GM12865 (cell line): ENCODE data around the gene HLA-DMB.

Experiments used
- DNase-seq: peaks from one replicate; pipeline ENCODE4 v3.0.0; 2010; ENCODE audit warnings: low read depth
- H3K4me3 ChIP-seq: 2 replicates; pipeline ENCODE4 v1.5.1; 2011; ENCODE audit warnings: mild to moderate bottlenecking, low read depth, low read length, control low read depth
- CTCF ChIP-seq: IDR thresholded peaks from 2 replicates; pipeline ENCODE4 v1.5.1; 2011; ENCODE audit warnings: low read length, control low read depth, low read depth, inconsistent platforms; ENCODE audit not compliant: insufficient read depth; ENCODE audit errors: missing control alignments

The HLA-DMB gene

GRCh38 chr6:32975886-32976285, 35.1 kb upstream of the HLA-DMB start:
- TF ChIP-seq CTCF, result no peak
- H3K4me3 ChIP-seq, result no peak overlapping the region
- no peak for DNase-seq

- no peak for TF ChIP-seq CTCF
- H3K4me3 ChIP-seq, result peak overlapping the region; percentile 88
- DNase-seq, result no peak
These were observed 33.9 kb upstream of the HLA-DMB start for GRCh38 chr6:32974541-32975308.

- peak; percentile 54 for DNase-seq
These were observed 33.1 kb upstream of the HLA-DMB start for GRCh38 chr6:32974016-32974333.

GRCh38 chr6:32973144-32974015, 32.6 kb upstream of the HLA-DMB start:
- peak; percentile 78 for DNase-seq
- peak overlapping the region; percentile 88 for H3K4me3 ChIP-seq
- TF ChIP-seq CTCF, result no peak

More at GRCh38 chr6:32974016-32974333, 33.1 kb upstream of the HLA-DMB start:
- peak overlapping the region; percentile 88 for H3K4me3 ChIP-seq
- no peak for TF ChIP-seq CTCF

GRCh38 chr6:32972353-32973143, 31.7 kb upstream of the HLA-DMB start:
- no peak for TF ChIP-seq CTCF
- DNase-seq, result peak; percentile 61
- peak overlapping the region; percentile 88 for H3K4me3 ChIP-seq

GRCh38 chr6:32971581-32972352, 30.9 kb upstream of the HLA-DMB start:
- H3K4me3 ChIP-seq, result peak overlapping the region; percentile 88
- DNase-seq, result peak; percentile 100
- no peak for TF ChIP-seq CTCF
